Measurements from ENCODE around the gene INSC. TPM values are rescaled to one million over a fixed set of nuclear protein-coding genes. Genes with fewer than 3 reads are reported as not detected.
A peak's percentile ranks its signal among the peaks of the same experiment; 100 is the strongest.

INSC gene
- total and polyA plus RNA-seq, 4 experiments from 2014 or later, result 0.35 TPM; not detected in 3

DNA sequence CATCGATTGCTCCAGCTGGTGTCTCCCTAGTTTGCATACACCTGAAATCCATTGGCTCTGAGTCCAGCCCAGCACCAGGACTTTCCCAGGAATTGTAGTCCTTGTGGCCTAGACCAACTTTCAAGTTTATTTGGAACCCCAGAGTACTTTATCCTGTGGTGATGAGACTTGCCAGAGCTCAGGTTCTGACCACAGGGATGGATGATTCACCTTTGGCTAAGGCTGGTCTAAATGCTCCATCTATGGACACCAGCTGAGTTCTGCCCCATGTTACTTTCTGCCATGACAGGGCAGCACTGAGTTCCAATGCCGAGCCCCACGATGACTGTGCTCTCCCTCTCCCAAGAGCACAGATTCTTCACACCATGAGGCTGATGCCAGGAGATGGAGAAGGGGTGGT lies 17.3 kb upstream of the INSC start:
- H3K36me3 ChIP-seq (ENCODE audit: insufficient read depth, low read length), result no peaks in the 10 kb centered on the region
- H3K27me3 ChIP-seq (ENCODE audit: insufficient read depth, low read length), result no peaks in the 10 kb centered on the region
- POLR2A ChIA-PET (ENCODE audit: partially characterized antibody), result no interaction called here
- H3K9me3 ChIP-seq (ENCODE audit: control insufficient read depth in 1 of 2, low read length in 2 of 2), result no peaks in the 10 kb centered on the region
- H3K4me1 Mint-ChIP-seq, result peaks cover 0 to 3% (median under 1%) of the 10 kb centered on the region in 4 donors
- no peak overlapping the region for H3K4me3 Mint-ChIP-seq
- H3K4me1 ChIP-seq (ENCODE audit: insufficient read depth, low read length), result no peaks in the 10 kb centered on the region
- no peak overlapping the region for H3K27ac Mint-ChIP-seq
- intact Hi-C loops (cut with micrococcal nuclease), result no loop called here
- H3K27me3 Mint-ChIP-seq, result peaks cover 4 to 12% of the 10 kb centered on the region in 2 donors
- CTCF ChIA-PET (ENCODE audit: partially characterized antibody), result interaction anchor here (1.4 to 1.7 kb wide), 2 partner anchors 8 to 110 kb away, joined by 4 to 7 read pairs; no protein-coding TSS in a partner anchor
- no peak overlapping the region for H3K27ac ChIP-seq (ENCODE audit: low read depth, low read length)
- no peak overlapping the region for H3K4me3 ChIP-seq (ENCODE audit: low read length in 2 of 2)
- DNase-seq, result no peak
- H3K36me3 Mint-ChIP-seq, result no peaks in the 10 kb centered on the region
- peaks cover 0 to 3% (median 0%) of the 10 kb centered on the region in 8 donors for H3K9me3 Mint-ChIP-seq

DNA sequence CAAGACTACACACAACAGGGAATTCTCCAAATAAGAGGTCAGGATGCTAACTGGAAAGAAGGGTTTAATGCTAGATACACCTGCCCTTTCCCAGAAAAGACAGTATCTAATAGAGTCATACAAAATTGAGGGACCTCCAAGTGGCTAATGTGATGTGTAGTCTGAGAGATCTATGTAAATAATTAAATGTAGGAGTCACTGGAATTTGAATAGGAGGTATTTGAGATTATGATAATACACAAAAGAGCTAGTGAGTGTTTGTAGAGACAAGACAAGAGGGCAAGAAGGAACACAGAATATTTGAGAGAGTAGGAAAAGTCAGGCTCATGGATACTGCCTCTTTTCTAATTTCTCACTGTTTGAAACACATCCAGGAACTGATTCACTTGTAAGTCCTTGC lies 15.5 kb upstream of the INSC start:
- H3K9me3 ChIP-seq (ENCODE audit: control insufficient read depth in 1 of 2, low read length in 2 of 2), result no peaks in the 10 kb centered on the region
- Mint-ChIP-seq H3K4me3 (no peak overlapping the region), H3K36me3 (no peaks in the 10 kb centered on the region), H3K4me1 (peaks cover 0 to 3% (median under 1%) of the 10 kb centered on the region in 4 donors), H3K27me3 (peaks cover 4 to 12% of the 10 kb centered on the region in 2 donors), H3K9me3 (peaks cover 0 to 8% (median 3%) of the 10 kb centered on the region in 8 donors), H3K27ac (no peak overlapping the region)
- POLR2A ChIA-PET (ENCODE audit: partially characterized antibody), result no interaction called here
- no peak for DNase-seq
- H3K4me1 ChIP-seq (ENCODE audit: insufficient read depth, low read length), result no peaks in the 10 kb centered on the region
- no peaks in the 10 kb centered on the region for H3K36me3 ChIP-seq (ENCODE audit: insufficient read depth, low read length)
- intact Hi-C loops (cut with micrococcal nuclease), result no loop called here
- H3K4me3 ChIP-seq (ENCODE audit: low read length in 2 of 2), result no peak overlapping the region
- CTCF ChIA-PET (ENCODE audit: partially characterized antibody), result interaction anchor here (1.0 to 5.5 kb wide), 10 partner anchors 8 to 1515 kb away, joined by 3 to 42 read pairs (median 6); partner anchors contain the start of genes CALCB and INSC
- no peak overlapping the region for H3K27ac ChIP-seq (ENCODE audit: low read depth, low read length)
- H3K27me3 ChIP-seq (ENCODE audit: insufficient read depth, low read length), result no peaks in the 10 kb centered on the region

DNA sequence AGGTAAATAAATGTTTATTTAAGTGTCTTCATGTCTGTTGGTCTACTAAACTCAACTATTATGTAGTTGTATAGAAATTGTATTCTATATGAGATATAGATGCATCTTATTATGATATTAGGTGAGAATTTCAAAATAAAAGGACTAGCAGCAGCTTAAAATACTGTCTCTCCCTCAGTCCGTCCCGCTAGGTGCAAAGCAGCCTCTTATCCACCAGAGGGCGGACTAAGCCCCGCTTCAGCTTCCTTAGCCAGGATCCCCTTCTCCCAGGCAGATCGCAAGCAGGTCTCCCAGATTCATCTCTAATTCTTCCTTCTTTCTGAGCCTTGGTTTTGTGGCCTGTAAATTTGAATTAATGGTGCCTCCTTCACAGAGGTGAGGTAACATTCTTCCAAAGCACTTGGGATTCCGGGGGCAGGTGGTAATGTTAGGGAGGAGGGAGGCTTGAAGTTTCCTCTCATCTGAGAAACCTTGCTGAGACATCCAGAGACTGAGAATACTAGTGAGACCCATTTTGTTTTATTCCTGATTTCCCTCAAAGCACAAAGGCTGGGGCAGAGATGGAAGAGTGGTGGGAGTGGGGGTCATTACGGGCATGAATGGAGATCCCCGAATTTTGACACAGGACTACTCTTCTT lies 13.5 kb upstream of the INSC start:
- Mint-ChIP-seq H3K4me1 (peaks cover 0 to 3% (median under 1%) of the 10 kb centered on the region in 4 donors), H3K27ac (no peak overlapping the region), H3K9me3 (peaks cover 2 to 11% (median 3%) of the 10 kb centered on the region in 8 donors), H3K4me3 (peak overlapping the region in 1 of 8 donors; percentile 27), H3K36me3 (no peaks in the 10 kb centered on the region), H3K27me3 (peaks cover 4 to 7% of the 10 kb centered on the region in 2 donors)
- H3K27ac ChIP-seq (ENCODE audit: low read depth, low read length), result no peak overlapping the region
- H3K4me1 ChIP-seq (ENCODE audit: insufficient read depth, low read length), result no peaks in the 10 kb centered on the region
- ChIA-PET CTCF (ENCODE audit: partially characterized antibody) (interaction anchor here (0.7 to 5.5 kb wide), 12 partner anchors 9 to 193 kb away, joined by 3 to 42 read pairs (median 4); no protein-coding TSS in a partner anchor), POLR2A (ENCODE audit: partially characterized antibody) (no interaction called here)
- peak in 4 of 5 donors; percentile 19 to 22 (median 21) for DNase-seq
- H3K36me3 ChIP-seq (ENCODE audit: insufficient read depth, low read length), result no peaks in the 10 kb centered on the region
- H3K27me3 ChIP-seq (ENCODE audit: insufficient read depth, low read length), result no peaks in the 10 kb centered on the region
- no peaks in the 10 kb centered on the region for H3K9me3 ChIP-seq (ENCODE audit: control insufficient read depth in 1 of 2, low read length in 2 of 2)
- no peak overlapping the region for H3K4me3 ChIP-seq (ENCODE audit: low read length in 2 of 2)
- intact Hi-C loops (cut with micrococcal nuclease), result loop anchor here (1.0 to 10.0 kb wide), 2 partner anchors 107 to 1504 kb away; no protein-coding TSS in a partner anchor

DNA sequence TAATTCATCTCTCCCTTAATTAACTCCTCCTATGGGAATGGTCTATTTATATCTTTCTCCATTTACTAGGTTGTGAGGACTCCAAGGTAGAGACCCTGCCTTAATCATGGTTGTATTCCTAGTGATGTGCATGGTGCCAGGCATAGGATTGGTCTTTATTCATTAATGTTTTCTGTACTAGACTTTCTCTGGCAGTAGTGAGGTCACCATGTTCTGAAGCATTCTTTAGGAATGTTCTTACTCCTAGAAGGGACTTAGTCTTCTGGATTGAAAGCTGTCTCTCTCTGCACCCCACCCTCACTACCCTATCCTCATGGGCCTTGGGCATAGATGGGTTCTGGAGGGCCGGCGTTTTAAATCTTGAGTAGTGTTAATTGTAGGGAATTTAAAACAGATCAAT lies 10.6 kb upstream of the INSC start:
- no peaks in the 10 kb centered on the region for H3K27me3 ChIP-seq (ENCODE audit: insufficient read depth, low read length)
- Mint-ChIP-seq H3K36me3 (no peaks in the 10 kb centered on the region), H3K4me1 (peaks cover 0 to 3% (median under 1%) of the 10 kb centered on the region in 4 donors)

DNA sequence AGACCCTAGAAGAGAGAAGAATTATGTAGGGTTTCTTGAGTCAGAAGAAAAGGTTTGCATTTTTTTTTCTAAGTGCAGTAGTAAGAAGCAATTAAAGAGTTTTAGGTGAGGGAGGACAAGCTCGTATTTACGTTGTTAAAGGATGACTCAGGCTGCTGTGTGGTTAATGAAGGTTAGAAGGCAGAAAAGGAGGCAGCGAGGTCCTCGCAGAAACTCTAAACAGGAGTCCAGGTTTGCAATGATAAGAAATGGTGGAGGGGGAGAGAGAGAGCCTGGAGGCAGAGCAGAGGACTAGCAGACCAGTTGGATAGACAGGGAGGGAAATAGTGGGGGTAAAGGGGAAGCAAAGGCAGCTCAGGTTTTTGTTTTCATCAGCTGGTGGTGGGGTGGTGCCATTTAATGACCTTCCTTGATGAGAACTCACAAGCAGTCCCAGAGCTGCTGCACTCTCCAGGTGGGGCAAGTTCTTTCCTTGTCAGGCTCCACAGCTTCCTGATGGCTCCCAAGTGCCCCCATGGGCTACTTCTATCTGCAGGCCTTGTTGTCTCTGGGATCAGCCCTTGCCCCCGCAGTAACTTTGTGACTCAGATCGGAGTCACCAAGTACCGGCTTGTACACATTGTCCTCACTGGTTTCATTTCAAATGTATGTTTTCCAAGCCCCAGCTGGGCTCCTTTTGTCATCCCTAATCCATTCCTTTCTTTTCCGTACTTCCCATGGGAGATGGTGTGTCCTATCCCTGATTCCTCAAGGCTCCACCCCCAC lies 8.3 kb upstream of the INSC start:
- Histone ChIP-seq H3K27ac (ENCODE audit: low read depth, low read length) (no peak overlapping the region), H3K4me1 (ENCODE audit: insufficient read depth, low read length) (no peaks in the 10 kb centered on the region), H3K36me3 (ENCODE audit: insufficient read depth, low read length) (no peaks in the 10 kb centered on the region), H3K27me3 (ENCODE audit: insufficient read depth, low read length) (no peaks in the 10 kb centered on the region), H3K9me3 (ENCODE audit: control insufficient read depth in 1 of 2, low read length in 2 of 2) (no peaks in the 10 kb centered on the region), H3K4me3 (ENCODE audit: low read length in 2 of 2) (no peak overlapping the region)
- H3K27me3 Mint-ChIP-seq, result peaks cover 0 to 2% of the 10 kb centered on the region in 2 donors
- POLR2A ChIA-PET (ENCODE audit: partially characterized antibody), result no interaction called here
- CTCF ChIA-PET (ENCODE audit: partially characterized antibody), result interaction anchor here (1.1 to 2.0 kb wide), 4 partner anchors 7 to 30 kb away, joined by 3 to 7 read pairs (median 5); no protein-coding TSS in a partner anchor
- H3K4me1 Mint-ChIP-seq, result no peaks in the 10 kb centered on the region
- intact Hi-C loops (cut with micrococcal nuclease), result loop anchor here (10.0 kb wide), 1 partner anchor 1498 kb away; no protein-coding TSS in a partner anchor
- H3K27ac Mint-ChIP-seq, result no peak overlapping the region
- no peaks in the 10 kb centered on the region for H3K36me3 Mint-ChIP-seq
- no peak for DNase-seq
- peak overlapping the region in 1 of 8 donors; percentile 17 for H3K4me3 Mint-ChIP-seq
- peaks cover 0 to 11% (median 3%) of the 10 kb centered on the region in 8 donors for H3K9me3 Mint-ChIP-seq

More for the DNA sequence above, 10.6 kb upstream of the INSC start:
- POLR2A ChIA-PET (ENCODE audit: partially characterized antibody), result no interaction called here
- Mint-ChIP-seq H3K27ac (no peak overlapping the region), H3K27me3 (peaks cover 0 to 3% of the 10 kb centered on the region in 2 donors), H3K9me3 (peaks cover 0 to 11% (median 3%) of the 10 kb centered on the region in 8 donors), H3K4me3 (no peak overlapping the region)
- Histone ChIP-seq H3K27ac (ENCODE audit: low read depth, low read length) (no peak overlapping the region), H3K9me3 (ENCODE audit: control insufficient read depth in 1 of 2, low read length in 2 of 2) (no peaks in the 10 kb centered on the region), H3K36me3 (ENCODE audit: insufficient read depth, low read length) (no peaks in the 10 kb centered on the region), H3K4me3 (ENCODE audit: low read length in 2 of 2) (no peak overlapping the region), H3K4me1 (ENCODE audit: insufficient read depth, low read length) (no peaks in the 10 kb centered on the region)
- intact Hi-C loops (cut with micrococcal nuclease), result loop anchor here (10.0 kb wide), 1 partner anchor 1501 kb away; no protein-coding TSS in a partner anchor
- DNase-seq, result no peak
- CTCF ChIA-PET (ENCODE audit: partially characterized antibody), result interaction anchor here (1.1 to 5.5 kb wide), 2 partner anchors 10 to 105 kb away, joined by 3 to 42 read pairs; no protein-coding TSS in a partner anchor

DNA sequence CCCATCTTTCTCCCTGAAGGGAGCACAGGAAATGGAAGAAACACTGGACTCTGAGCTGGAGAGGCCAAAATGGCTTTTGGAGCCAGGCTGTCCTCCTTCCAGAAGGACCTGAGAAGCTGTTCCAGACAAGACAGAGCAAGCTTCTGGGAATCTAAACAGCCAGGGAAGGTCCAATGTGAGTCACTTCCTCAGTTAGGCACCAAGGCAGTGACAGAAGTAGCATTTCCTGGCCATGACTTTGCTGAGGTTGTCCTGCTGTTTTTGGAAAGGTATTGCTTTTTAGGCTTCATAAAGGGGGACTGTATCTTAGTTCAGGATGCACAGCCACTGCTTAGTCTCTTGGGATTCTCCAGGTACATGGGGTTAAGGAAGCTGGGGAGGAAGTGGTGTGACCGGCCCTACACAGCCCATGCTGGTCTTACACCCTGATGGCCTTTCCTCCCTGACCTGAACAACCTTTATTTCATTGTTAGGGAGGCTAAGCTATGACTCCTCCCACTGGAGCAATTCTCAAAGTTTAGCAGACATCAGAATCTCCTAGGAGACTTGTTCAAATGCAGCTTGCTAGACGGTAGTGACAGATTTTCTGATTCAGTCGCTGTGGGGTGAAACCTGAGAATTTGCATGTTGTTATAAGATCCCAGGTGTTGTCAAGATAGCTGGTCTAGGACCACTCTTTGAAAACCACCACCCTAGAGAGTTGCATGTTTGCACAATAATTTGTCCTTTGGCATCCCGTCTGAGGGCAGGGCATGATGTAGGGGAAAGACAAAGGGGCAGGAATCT lies 6.8 kb upstream of the INSC start:
- Mint-ChIP-seq H3K4me3 (no peak overlapping the region), H3K27me3 (peaks cover 0 to 3% of the 10 kb centered on the region in 2 donors), H3K36me3 (no peaks in the 10 kb centered on the region), H3K9me3 (peaks cover 0 to 11% (median 3%) of the 10 kb centered on the region in 8 donors), H3K27ac (no peak overlapping the region), H3K4me1 (no peaks in the 10 kb centered on the region)
- H3K4me1 ChIP-seq (ENCODE audit: insufficient read depth, low read length), result no peaks in the 10 kb centered on the region
- ChIA-PET CTCF (ENCODE audit: partially characterized antibody) (no interaction called here), POLR2A (ENCODE audit: partially characterized antibody) (no interaction called here)
- no peaks in the 10 kb centered on the region for H3K9me3 ChIP-seq (ENCODE audit: control insufficient read depth in 1 of 2, low read length in 2 of 2)
- H3K27me3 ChIP-seq (ENCODE audit: insufficient read depth, low read length), result no peaks in the 10 kb centered on the region
- H3K27ac ChIP-seq (ENCODE audit: low read depth, low read length), result no peak overlapping the region
- no peaks in the 10 kb centered on the region for H3K36me3 ChIP-seq (ENCODE audit: insufficient read depth, low read length)
- intact Hi-C loops (cut with micrococcal nuclease), result loop anchor here (10.0 kb wide), 1 partner anchor 1497 kb away; no protein-coding TSS in a partner anchor
- no peak for DNase-seq
- no peak overlapping the region for H3K4me3 ChIP-seq (ENCODE audit: low read length in 2 of 2)

Data from CD4-positive, alpha-beta memory T cell (primary cell).